22Rv1 (cell line): ENCODE data around the gene HRH2.

Experiments
- ZFX ChIP-seq: fragments of 450-650 bp; IDR thresholded peaks from 2 replicates; pipeline ENCODE4 v1.6.1; 2017; ENCODE audit warnings: antibody characterized with exemption, borderline replicate concordance
- TF ChIP-seq, protein P1 (sequence below): fragments of 450-650 bp; IDR thresholded peaks from 2 replicates; pipeline ENCODE4 v1.5.1; 2017; ENCODE audit warnings: mild to moderate bottlenecking

GRCh38 chr5:175646251-175646650, 11.6 kb upstream of the HRH2 start:
- TF ChIP-seq, protein P1, sequence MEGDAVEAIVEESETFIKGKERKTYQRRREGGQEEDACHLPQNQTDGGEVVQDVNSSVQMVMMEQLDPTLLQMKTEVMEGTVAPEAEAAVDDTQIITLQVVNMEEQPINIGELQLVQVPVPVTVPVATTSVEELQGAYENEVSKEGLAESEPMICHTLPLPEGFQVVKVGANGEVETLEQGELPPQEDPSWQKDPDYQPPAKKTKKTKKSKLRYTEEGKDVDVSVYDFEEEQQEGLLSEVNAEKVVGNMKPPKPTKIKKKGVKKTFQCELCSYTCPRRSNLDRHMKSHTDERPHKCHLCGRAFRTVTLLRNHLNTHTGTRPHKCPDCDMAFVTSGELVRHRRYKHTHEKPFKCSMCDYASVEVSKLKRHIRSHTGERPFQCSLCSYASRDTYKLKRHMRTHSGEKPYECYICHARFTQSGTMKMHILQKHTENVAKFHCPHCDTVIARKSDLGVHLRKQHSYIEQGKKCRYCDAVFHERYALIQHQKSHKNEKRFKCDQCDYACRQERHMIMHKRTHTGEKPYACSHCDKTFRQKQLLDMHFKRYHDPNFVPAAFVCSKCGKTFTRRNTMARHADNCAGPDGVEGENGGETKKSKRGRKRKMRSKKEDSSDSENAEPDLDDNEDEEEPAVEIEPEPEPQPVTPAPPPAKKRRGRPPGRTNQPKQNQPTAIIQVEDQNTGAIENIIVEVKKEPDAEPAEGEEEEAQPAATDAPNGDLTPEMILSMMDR: no peak
- no peak for TF ChIP-seq ZFX
